Measurements from ENCODE around the gene CD300LB.

DNA sequence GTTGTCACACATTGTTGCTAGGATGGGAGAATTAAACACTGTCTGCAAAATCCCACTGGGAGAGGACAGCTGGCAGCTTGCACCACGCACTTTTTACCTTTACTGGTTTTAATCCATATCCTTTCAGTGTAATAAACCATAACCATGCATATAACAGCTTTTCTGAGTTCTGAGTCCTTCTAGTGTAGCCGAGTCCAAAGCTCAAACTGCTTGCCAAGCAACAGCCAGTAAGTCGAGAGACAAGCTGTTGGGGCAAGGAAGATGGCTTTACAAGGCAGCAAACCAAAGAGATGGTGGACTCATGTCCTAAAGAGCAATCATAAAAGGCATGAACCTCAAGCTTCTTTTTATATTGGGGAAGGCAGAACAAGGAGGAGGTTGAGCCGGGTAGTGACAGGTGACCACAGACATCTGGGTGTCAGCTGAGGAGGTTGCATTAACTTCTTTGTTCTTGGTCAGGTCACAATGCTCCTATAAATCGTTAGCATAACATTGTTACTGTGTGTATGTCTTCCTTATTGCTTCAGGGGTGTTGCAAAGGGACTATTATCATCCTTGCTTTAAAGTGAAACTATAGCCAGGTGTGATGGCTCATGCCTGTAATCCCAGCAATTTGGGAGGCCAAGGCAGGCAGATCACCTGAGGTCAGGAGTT lies 43.3 kb upstream of the CD300LB start:
- TF ChIP-seq, protein P1, sequence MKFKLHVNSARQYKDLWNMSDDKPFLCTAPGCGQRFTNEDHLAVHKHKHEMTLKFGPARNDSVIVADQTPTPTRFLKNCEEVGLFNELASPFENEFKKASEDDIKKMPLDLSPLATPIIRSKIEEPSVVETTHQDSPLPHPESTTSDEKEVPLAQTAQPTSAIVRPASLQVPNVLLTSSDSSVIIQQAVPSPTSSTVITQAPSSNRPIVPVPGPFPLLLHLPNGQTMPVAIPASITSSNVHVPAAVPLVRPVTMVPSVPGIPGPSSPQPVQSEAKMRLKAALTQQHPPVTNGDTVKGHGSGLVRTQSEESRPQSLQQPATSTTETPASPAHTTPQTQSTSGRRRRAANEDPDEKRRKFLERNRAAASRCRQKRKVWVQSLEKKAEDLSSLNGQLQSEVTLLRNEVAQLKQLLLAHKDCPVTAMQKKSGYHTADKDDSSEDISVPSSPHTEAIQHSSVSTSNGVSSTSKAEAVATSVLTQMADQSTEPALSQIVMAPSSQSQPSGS (CRISPR knock-in tag; IDR thresholded peaks at IDR 0.05; ENCODE audit: borderline replicate concordance, low read depth): no peak
- TF ChIP-seq, protein P2, sequence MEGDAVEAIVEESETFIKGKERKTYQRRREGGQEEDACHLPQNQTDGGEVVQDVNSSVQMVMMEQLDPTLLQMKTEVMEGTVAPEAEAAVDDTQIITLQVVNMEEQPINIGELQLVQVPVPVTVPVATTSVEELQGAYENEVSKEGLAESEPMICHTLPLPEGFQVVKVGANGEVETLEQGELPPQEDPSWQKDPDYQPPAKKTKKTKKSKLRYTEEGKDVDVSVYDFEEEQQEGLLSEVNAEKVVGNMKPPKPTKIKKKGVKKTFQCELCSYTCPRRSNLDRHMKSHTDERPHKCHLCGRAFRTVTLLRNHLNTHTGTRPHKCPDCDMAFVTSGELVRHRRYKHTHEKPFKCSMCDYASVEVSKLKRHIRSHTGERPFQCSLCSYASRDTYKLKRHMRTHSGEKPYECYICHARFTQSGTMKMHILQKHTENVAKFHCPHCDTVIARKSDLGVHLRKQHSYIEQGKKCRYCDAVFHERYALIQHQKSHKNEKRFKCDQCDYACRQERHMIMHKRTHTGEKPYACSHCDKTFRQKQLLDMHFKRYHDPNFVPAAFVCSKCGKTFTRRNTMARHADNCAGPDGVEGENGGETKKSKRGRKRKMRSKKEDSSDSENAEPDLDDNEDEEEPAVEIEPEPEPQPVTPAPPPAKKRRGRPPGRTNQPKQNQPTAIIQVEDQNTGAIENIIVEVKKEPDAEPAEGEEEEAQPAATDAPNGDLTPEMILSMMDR (IDR thresholded peaks at IDR 0.05): no peak
- TF ChIP-seq, protein P3, sequence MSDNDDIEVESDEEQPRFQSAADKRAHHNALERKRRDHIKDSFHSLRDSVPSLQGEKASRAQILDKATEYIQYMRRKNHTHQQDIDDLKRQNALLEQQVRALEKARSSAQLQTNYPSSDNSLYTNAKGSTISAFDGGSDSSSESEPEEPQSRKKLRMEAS (CRISPR knock-in tag; IDR thresholded peaks at IDR 0.05): no peak
- TF ChIP-seq CBFB (CRISPR knock-in tag; IDR thresholded peaks at IDR 0.05; ENCODE audit: low read depth): no peak
- TF ChIP-seq, protein P4, sequence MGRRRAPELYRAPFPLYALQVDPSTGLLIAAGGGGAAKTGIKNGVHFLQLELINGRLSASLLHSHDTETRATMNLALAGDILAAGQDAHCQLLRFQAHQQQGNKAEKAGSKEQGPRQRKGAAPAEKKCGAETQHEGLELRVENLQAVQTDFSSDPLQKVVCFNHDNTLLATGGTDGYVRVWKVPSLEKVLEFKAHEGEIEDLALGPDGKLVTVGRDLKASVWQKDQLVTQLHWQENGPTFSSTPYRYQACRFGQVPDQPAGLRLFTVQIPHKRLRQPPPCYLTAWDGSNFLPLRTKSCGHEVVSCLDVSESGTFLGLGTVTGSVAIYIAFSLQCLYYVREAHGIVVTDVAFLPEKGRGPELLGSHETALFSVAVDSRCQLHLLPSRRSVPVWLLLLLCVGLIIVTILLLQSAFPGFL (CRISPR knock-in tag; IDR thresholded peaks at IDR 0.05; ENCODE audit: borderline replicate concordance): no peak
- TF ChIP-seq ZBTB21 (CRISPR knock-in tag; IDR thresholded peaks at IDR 0.05; ENCODE audit: borderline replicate concordance): no peak
- TF ChIP-seq SMAD3 (CRISPR knock-in tag; IDR thresholded peaks at IDR 0.05; ENCODE audit: borderline replicate concordance): no peak
- TF ChIP-seq, protein P5, sequence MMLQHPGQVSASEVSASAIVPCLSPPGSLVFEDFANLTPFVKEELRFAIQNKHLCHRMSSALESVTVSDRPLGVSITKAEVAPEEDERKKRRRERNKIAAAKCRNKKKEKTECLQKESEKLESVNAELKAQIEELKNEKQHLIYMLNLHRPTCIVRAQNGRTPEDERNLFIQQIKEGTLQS (CRISPR knock-in tag; conservative IDR thresholded peaks at IDR 0.05): no peak
- TF ChIP-seq, protein P6, sequence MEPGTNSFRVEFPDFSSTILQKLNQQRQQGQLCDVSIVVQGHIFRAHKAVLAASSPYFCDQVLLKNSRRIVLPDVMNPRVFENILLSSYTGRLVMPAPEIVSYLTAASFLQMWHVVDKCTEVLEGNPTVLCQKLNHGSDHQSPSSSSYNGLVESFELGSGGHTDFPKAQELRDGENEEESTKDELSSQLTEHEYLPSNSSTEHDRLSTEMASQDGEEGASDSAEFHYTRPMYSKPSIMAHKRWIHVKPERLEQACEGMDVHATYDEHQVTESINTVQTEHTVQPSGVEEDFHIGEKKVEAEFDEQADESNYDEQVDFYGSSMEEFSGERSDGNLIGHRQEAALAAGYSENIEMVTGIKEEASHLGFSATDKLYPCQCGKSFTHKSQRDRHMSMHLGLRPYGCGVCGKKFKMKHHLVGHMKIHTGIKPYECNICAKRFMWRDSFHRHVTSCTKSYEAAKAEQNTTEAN (CRISPR knock-in tag; IDR thresholded peaks at IDR 0.05): no peak
